SK-N-SH (cell line): ENCODE results near the gene GPD1. TPM values are rescaled to one million over a fixed set of nuclear protein-coding genes. Genes with fewer than 3 reads are reported as not detected.

Source experiments
- CTCF ChIA-PET: fragments of 300-600, 350-600 bp; formaldehyde crosslinking; extraction: SDS; loops from one replicate; lab custom pipeline; 2021; lab: Yijun Ruan, JAX
- POLR2A ChIA-PET: fragments of 350-600 bp; sonication (Branson Sonifier 250); formaldehyde crosslinking; extraction: SDS; loops from one replicate; lab custom pipeline; 2020; ENCODE audit warnings: antibody characterized with exemption, inconsistent platforms; lab: Yijun Ruan, JAX
- DNase-seq: peaks from one replicate; pipeline ENCODE4 v3.0.0; 2012
- H2AFZ ChIP-seq: fragments of 200-600 bp; sonication (generic); 2 replicates; pipeline ENCODE4 v1.8.1; 2016; ENCODE audit warnings: antibody characterized with exemption, mild to moderate bottlenecking, low read depth
- H3F3A ChIP-seq: fragments of 200-600 bp; sonication (generic); replicated peaks from 2 replicates; pipeline ENCODE3; 2016; ENCODE audit warnings: antibody characterized with exemption, mild to moderate bottlenecking; ENCODE audit not compliant: insufficient read depth
- H3K27ac ChIP-seq, 2 experiments: fragments of 200-500 bp in 1 of 2; fragments of 200-600 bp in 1 of 2; sonication (Bioruptor generic) in 1 of 2; sonication (generic), shearing (Covaris generic) in 1 of 2; 2 replicates each; pipeline versions ENCODE4 v1.5.1 to v1.6.1; 2014 to 2016; ENCODE audit warnings: low read depth in 2 of 2, inconsistent platforms in 1 of 2, low read length in 1 of 2, mild to moderate bottlenecking in 1 of 2, mixed read lengths in 1 of 2
- H3K27me3 ChIP-seq: fragments of 200-600 bp; sonication (generic), shearing (Covaris generic); 2 replicates; pipeline ENCODE4 v1.6.1; 2016; ENCODE audit warnings: mixed run types; ENCODE audit not compliant: insufficient read depth
- H3K36me3 ChIP-seq, 2 experiments: fragments of 200-500 bp in 1 of 2; fragments of 200-600 bp in 1 of 2; sonication (Bioruptor generic) in 1 of 2; sonication (generic) in 1 of 2; replicated peaks in 1 of 2; 2 replicates each; pipeline versions ENCODE3 to v1.5.1; 2014 to 2016; ENCODE audit warnings: low read length in 1 of 2, mild to moderate bottlenecking in 1 of 2; ENCODE audit not compliant: insufficient read depth in 2 of 2, control insufficient read depth in 1 of 2
- H3K4me1 ChIP-seq, 2 experiments: fragments of 200-500 bp in 1 of 2; fragments of 200-600 bp in 1 of 2; sonication (Bioruptor generic) in 1 of 2; sonication (generic), shearing (Covaris generic) in 1 of 2; 2 replicates each; pipeline versions ENCODE4 v1.5.1 to v1.6.1; 2014 to 2016; ENCODE audit warnings: low read depth in 1 of 2, low read length in 1 of 2, mixed run types in 1 of 2; ENCODE audit not compliant: insufficient read depth in 2 of 2, control insufficient read depth in 1 of 2
- H3K4me2 ChIP-seq: fragments of 200-600 bp; sonication (generic), shearing (Covaris generic); 2 replicates; pipeline ENCODE4 v1.6.1; 2017; ENCODE audit warnings: mixed run types
- H3K4me3 ChIP-seq, 2 experiments: fragments of 200-500 bp in 1 of 2; fragments of 200-600 bp in 1 of 2; sonication (Bioruptor generic) in 1 of 2; sonication (generic), shearing (Covaris generic) in 1 of 2; 2 replicates each; pipeline versions ENCODE4 v1.5.1 to v1.8.1; 2014 to 2016; ENCODE audit warnings: low read depth in 2 of 2, inconsistent platforms in 1 of 2, low read length in 1 of 2, mild to moderate bottlenecking in 1 of 2, mixed read lengths in 1 of 2, moderate library complexity in 1 of 2
- H3K79me2 ChIP-seq: fragments of 200-600 bp; sonication (generic); 2 replicates; pipeline ENCODE4 v1.8.1; 2017; ENCODE audit warnings: mild to moderate bottlenecking; ENCODE audit not compliant: insufficient read depth
- H3K9ac ChIP-seq: fragments of 200-600 bp; sonication (generic); 2 replicates; pipeline ENCODE4 v1.6.1; 2017; ENCODE audit warnings: mixed run types
- H3K9me2 ChIP-seq: fragments of 200-600 bp; sonication (generic); 2 replicates; pipeline ENCODE4 v1.6.1; 2017; ENCODE audit warnings: mixed run types
- H3K9me3 ChIP-seq: fragments of 200-600 bp; sonication (generic); 2 replicates; pipeline ENCODE4 v1.6.1; 2017; ENCODE audit warnings: mixed run types, mild to moderate bottlenecking, moderate library complexity
- H4K20me1 ChIP-seq: fragments of 200-600 bp; sonication (generic); 2 replicates; pipeline ENCODE4 v1.6.1; 2017; ENCODE audit warnings: mild to moderate bottlenecking, mixed run types; ENCODE audit not compliant: insufficient read depth
- CHD2 ChIP-seq: fragments of 150-350 bp; IDR thresholded peaks from 2 replicates; pipeline ENCODE4 v1.6.1; 2018; ENCODE audit warnings: low read length; ENCODE audit not compliant: partially characterized antibody
- ELF1 ChIP-seq: IDR thresholded peaks from 2 replicates; pipeline ENCODE4 v1.4.0; 2012
- FOSL2 ChIP-seq: IDR thresholded peaks from 2 replicates; pipeline ENCODE4 v1.4.0; 2012; ENCODE audit warnings: low read depth, mild to moderate bottlenecking, moderate library complexity, borderline replicate concordance
- GABPA ChIP-seq: IDR thresholded peaks from 2 replicates; pipeline ENCODE4 v1.4.0; 2012; ENCODE audit warnings: low read depth, mild to moderate bottlenecking
- GATA2 ChIP-seq: sonication (generic); formaldehyde crosslinking; IDR thresholded peaks from 2 replicates; pipeline ENCODE4 v1.5.0; 2020; ENCODE audit warnings: mild to moderate bottlenecking, missing genetic modification reagents
- JUND ChIP-seq: IDR thresholded peaks from 2 replicates; pipeline ENCODE4 v1.4.0; 2012
- MEF2A ChIP-seq: IDR thresholded peaks from 2 replicates; pipeline ENCODE4 v1.4.0; 2012; ENCODE audit warnings: low read depth, borderline replicate concordance
- NFIC ChIP-seq: IDR thresholded peaks from 2 replicates; pipeline ENCODE4 v1.4.0; 2012; ENCODE audit warnings: borderline replicate concordance
- NRF1 ChIP-seq: IDR thresholded peaks from 2 replicates; pipeline ENCODE4 v1.6.1; 2012; ENCODE audit warnings: low read depth, mild to moderate bottlenecking, low read length
- PBX3 ChIP-seq: IDR thresholded peaks from 2 replicates; pipeline ENCODE4; 2012
- REST ChIP-seq: IDR thresholded peaks from 2 replicates; pipeline ENCODE4 v1.6.1; 2012; ENCODE audit warnings: mild to moderate bottlenecking, low read depth, low read length, moderate library complexity
- RXRA ChIP-seq: IDR thresholded peaks from 2 replicates; pipeline ENCODE4 v1.4.0; 2012; ENCODE audit warnings: low read depth, mild to moderate bottlenecking, borderline replicate concordance
- SIN3A ChIP-seq: IDR thresholded peaks from 2 replicates; pipeline ENCODE4 v1.6.1; 2012; ENCODE audit warnings: low read depth, mild to moderate bottlenecking, low read length, moderate library complexity, borderline replicate concordance
- TCF12 ChIP-seq: IDR thresholded peaks from 2 replicates; pipeline ENCODE4 v1.4.0; 2012
- USF1 ChIP-seq: IDR thresholded peaks from 2 replicates; pipeline ENCODE4 v1.4.0; 2012; ENCODE audit warnings: low read depth, borderline replicate concordance
- YY1 ChIP-seq: IDR thresholded peaks from 2 replicates; pipeline ENCODE4 v1.4.0; 2012; ENCODE audit warnings: low read depth, mild to moderate bottlenecking
- WGBS: methylation state at CpG from one replicate; pipeline ENCODE4 v1.1.6; 2017; ENCODE audit warnings: low lambda C conversion rate; 5-methylcytosine and 5-hydroxymethylcytosine counted together
- polyA plus RNA-seq, 3 experiments: library from polyadenylated mRNA; depleted of rRNA; stranded (reverse); fragments of >200 nt; gene quantifications; 2 replicates each; pipeline ENCODE4 v1.2.3, GENCODE V29; 2012

GPD1 gene
- polyA plus RNA-seq, 1 of the 3 experiments (the other 2 are of a cell fraction): 0.07 TPM

GRCh38 chr12:50104417-50105366 is 884 bp downstream of the GPD1 start:
- no peak overlapping the region for H3K4me2 ChIP-seq
- H3K9me3 ChIP-seq: no peaks in the 10 kb centered on the region
- H3K9ac ChIP-seq: no peak overlapping the region
- TF ChIP-seq YY1 (no peak), ELF1 (no peak), GABPA (no peak), CHD2 (no peak), PBX3 (no peak), RXRA (no peak), REST (no peak), SIN3A (no peak), TCF12 (no peak), GATA2 (CRISPR knock-in tag) (no peak), NFIC (no peak), JUND (no peak), NRF1 (no peak), FOSL2 (no peak), MEF2A (no peak), USF1 (no peak)
- no peak overlapping the region for H2AFZ ChIP-seq
- H3K27ac ChIP-seq: no peak overlapping the region
- ChIA-PET POLR2A (interaction anchor here (1.5 to 1.8 kb wide), 3 partner anchors 7 to 63 kb away, joined by 5 to 12 read pairs (median 8); partner anchors contain the start of genes CERS5, COX14 and SMARCD1), CTCF (interaction anchor here (1.4 to 12.3 kb wide), 5 partner anchors 7 to 137 kb away, joined by 3 to 96 read pairs (median 10); partner anchors contain the start of gene COX14)
- no peak overlapping the region for H3K4me3 ChIP-seq
- peaks cover 0 to 23% of the 10 kb centered on the region in 2 experiments; a peak in 1 of 4 replicates for H3K4me1 ChIP-seq
- no peaks in the 10 kb centered on the region for H3K9me2 ChIP-seq
- H3K79me2 ChIP-seq: no peaks in the 10 kb centered on the region
- 90% methylated on average over 8 of the region's 14 CpGs for WGBS
- no peaks in the 10 kb centered on the region for H4K20me1 ChIP-seq
- no peaks in the 10 kb centered on the region for H3K27me3 ChIP-seq
- no peak for DNase-seq
- H3F3A ChIP-seq: peaks cover 18% of the 10 kb centered on the region
- H3K36me3 ChIP-seq: peaks cover 11 to 15% of the 10 kb centered on the region in 2 experiments
